NCI-H446 treated with DMSO at 0.1 percent for 48 hours (cell line): ENCODE results near the gene BCORL1.

Source experiments
- DNase-seq: peaks from one replicate; lab custom pipeline; 2025; lab: John Stamatoyannopoulos, UW

Gene BCORL1

DNA sequence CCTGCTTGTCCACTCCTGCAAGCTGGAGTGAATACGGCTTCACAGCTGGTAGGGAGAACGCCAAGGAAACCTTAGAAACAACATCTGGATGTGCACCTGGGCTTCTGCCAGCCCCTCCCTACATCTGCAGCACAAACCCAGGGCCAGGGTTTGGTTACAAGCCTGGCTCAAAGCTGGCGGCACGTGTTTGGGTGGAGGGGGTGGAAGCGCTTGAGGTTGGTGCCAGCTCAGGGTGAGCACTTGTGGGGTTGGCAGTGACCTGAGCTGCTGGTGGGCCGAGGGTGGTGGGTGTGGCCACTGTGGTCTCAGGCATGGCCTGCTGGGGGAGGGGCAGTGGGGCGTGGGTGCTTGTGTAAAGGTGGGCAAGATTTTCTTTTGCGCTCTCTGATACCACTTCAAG lies 112.3 kb downstream of the BCORL1 start:
- DNase-seq = no peak

- no peak for DNase-seq
These were observed 113.0 kb downstream of the BCORL1 start for GRCh38 chrX:130095249-130096030.

DNA sequence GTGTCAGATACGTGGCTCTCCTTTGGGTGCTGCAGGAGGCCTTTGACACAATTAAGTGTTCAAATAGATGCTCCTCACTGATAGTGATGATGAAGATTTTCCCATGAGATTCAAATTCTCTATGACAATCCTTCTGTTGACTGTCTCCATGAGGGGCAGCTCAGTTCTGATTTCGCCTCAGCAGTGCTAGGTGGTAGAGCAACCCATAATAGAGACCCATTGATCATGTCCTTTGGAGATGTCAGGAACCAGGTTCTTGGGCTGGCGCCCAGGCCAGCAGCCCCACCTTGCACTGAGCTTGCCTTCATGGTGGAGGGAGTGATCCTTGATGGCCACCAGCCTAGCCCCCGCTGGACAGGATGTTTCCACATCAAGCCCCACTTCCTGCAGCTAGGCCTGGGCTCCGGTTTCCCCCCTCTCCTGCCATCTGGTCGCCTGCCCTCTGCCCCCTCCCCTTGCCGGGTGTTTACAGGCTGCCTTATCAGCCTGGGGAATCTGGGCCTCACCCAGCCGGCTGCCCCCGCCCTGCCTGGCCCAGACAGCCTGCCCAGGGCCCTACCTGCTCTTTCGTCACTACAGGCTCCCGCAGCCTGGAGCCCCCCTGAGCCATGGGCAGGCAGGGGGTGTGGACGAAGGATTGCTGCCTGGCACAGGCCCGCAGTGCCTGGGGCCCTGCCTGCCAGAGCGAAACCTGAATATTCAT lies 115.2 kb downstream of the BCORL1 start:
- DNase-seq = no peak

DNA sequence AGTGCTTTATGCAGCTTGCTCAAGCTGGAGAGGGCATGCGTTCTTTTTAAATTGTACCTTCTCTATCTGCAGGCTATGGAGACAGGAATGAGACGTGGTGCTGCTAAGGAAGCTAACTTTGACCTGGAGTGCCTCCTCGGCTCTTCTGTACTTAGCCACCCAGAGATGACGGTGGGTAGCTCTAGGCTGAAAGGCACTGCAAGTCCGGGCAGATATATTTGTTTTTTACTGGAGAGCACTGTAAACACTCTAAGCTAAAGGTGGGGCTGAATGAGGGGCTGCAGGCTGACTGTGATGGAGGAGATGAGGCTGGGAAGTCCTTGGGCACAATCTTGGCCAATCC lies 115.7 kb downstream of the BCORL1 start:
- no peak for DNase-seq

DNA sequence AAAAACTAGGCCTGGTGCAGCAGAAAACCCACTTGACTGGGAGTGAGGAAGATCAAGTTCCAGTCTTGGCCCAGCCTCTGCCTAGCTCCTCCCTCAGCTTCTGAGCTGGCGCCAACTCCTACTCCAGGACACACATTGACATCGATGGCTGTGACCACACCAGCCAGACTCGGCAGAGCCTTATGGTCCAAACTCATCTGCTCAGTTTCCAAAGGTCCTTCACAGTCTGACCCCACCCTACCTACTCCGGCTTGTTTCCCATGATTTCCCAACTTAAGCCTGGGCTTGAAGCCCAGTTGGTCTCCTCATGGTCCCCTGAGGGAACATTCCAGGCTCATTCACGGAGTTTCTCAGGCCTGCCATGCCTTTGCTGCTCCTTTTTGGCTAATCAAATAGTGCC lies 117.7 kb downstream of the BCORL1 start:
- DNase-seq = no peak

GRCh38 chrX:130103605-130104004 lies 121.2 kb downstream of the BCORL1 start:
- no peak for DNase-seq

DNA sequence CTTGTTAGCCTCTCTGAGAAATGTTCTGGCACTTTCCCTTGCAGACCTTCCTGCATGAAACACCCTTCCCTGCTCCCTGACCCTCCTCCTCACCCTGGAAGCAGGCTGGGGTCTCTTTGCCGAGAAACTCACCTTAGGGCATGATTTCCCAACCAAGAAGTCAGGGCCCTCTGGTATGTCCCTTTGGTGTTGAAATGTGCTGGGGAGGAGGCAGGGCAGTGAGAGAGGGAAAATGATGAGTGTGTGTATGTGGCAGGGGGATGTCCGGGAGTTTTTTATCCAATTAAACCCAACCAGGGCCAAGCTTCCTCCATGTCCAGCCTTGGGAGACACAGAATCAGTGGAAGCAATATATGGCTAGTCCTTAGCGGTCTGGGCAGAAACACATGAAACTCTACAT lies 122.8 kb downstream of the BCORL1 start:
- no peak for DNase-seq

DNA sequence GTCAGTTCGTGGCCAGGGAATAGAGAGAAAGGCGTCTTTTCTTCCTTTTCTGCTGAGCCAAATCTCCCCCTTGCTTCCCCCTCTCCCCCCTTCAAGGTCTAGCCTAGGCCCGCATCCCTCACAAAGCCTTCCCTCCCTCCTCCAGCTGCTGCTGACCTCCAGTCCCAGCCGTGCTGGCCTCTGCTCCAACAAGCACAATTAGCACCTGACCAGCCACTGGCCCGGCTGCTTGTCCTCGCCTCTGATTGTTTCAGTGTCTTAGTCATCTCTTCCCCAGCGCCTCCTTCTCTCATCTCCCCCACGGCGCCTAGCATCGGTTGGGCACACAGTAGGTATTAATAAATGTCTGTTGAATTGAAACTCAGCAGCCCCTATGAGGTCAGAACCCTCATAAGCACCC lies 123.6 kb downstream of the BCORL1 start:
- DNase-seq = no peak
